IPS-15b (cell line): ENCODE measurements around the gene FOCAD.

ENCODE experiments used
- H3K27me3 ChIP-seq: one replicate; pipeline ENCODE4 v1.6.1; 2013; ENCODE audit warnings: low read length; ENCODE audit not compliant: control insufficient read depth, insufficient read depth
- H3K36me3 ChIP-seq: one replicate; pipeline ENCODE4 v1.6.1; 2013; ENCODE audit warnings: low read length; ENCODE audit not compliant: control insufficient read depth, insufficient read depth
- H3K4me1 ChIP-seq: one replicate; pipeline ENCODE4 v1.6.1; 2013; ENCODE audit warnings: mild to moderate bottlenecking, low read length; ENCODE audit not compliant: control insufficient read depth, insufficient read depth
- H3K4me3 ChIP-seq: one replicate; pipeline ENCODE4 v1.5.1; 2013; ENCODE audit warnings: low read depth, low read length
- H3K9ac ChIP-seq: one replicate; pipeline ENCODE4 v1.6.1; 2013; ENCODE audit warnings: low read depth, mild to moderate bottlenecking, low read length
- H3K9me3 ChIP-seq: one replicate; pipeline ENCODE4 v1.6.1; 2013; ENCODE audit warnings: mild to moderate bottlenecking, low read length; ENCODE audit not compliant: control insufficient read depth, insufficient read depth

The FOCAD gene

DNA sequence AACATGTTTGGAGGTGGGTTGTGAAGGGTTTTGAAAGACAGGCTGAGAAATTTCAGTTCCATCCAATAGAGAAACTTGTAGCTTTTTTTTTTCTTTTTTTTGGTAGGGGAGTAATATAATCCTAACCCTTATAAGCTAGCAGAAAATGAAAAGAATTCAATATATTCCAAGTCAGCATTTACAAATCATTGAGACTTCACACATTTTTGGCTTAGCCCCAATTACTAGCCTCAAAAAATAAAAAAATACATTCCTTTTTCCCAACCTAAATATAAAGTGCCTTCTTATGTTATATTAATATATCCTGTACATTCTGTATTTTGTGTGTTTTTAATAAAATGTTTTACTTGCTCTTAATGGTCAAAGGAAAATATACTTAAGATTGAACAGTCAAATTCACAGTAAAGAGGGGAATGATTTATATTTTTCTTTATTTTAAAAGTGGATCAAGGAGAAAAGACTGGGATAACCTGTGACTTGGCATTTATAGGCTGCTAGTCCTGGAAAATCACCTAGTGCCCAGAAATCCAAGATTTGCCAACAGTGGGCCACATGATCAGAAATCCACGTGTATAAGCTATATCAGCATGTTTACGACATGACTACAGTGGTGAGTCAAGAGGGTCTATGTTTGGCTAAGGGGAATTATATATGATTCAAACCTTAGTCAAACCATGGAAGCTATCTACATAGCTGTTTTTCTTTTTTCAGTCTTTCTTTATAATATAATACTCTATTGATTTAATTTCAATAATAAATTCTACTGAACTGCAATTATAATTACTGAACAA, 332.8 kb downstream of the FOCAD start:
- Histone ChIP-seq H3K36me3 (no peaks in the 10 kb centered on the region), H3K9ac (no peak overlapping the region), H3K4me1 (peaks cover 12% of the 10 kb centered on the region), H3K4me3 (no peak overlapping the region), H3K9me3 (no peaks in the 10 kb centered on the region), H3K27me3 (no peaks in the 10 kb centered on the region)

DNA sequence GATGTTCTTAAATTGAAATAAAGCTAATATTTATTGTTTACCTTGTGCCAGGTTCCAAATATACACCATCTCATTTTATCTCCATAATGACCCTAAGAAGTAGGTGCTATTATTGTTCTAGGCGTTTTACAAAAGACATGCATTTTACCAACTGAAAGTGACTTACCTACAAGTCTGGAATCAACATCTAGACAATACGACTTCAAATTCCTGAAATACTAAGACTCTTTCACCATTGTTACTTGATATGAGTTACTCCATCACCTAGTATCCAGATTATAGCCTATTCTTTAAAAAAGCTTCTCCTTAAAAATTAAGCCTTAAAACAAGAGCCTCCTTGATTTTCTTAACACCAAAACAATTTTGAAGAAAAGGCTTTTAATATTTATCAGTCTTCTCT, 334.1 kb downstream of the FOCAD start:
- Histone ChIP-seq H3K4me1 (peaks cover 12% of the 10 kb centered on the region), H3K36me3 (no peaks in the 10 kb centered on the region), H3K9me3 (no peaks in the 10 kb centered on the region)

DNA sequence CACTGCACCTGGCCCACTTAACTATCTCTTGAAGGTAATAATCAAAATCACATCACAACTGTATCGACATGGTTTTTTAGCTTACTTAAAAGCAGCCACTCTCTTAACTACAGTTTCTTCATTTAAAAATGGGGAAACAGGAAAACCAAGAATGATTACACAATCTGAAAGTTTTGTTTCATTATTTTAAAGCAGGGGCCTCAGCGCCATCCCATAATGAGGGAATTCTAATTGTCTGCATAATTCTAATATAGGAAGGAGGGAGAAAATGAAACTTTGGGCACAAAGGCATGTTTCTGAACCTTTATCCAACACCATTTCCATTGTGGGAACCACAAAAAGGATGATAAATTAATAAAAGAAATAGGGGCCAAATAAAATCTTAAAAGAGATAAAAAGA, 339.8 kb downstream of the FOCAD start:
- Histone ChIP-seq H3K36me3 (no peaks in the 10 kb centered on the region), H3K9ac (no peak overlapping the region), H3K4me3 (no peak overlapping the region), H3K9me3 (no peaks in the 10 kb centered on the region), H3K27me3 (no peaks in the 10 kb centered on the region), H3K4me1 (no peaks in the 10 kb centered on the region)

More for the DNA sequence above, 334.1 kb downstream of the FOCAD start:
- H3K9ac ChIP-seq, result no peak overlapping the region
- H3K4me3 ChIP-seq, result no peak overlapping the region
- no peaks in the 10 kb centered on the region for H3K27me3 ChIP-seq

DNA sequence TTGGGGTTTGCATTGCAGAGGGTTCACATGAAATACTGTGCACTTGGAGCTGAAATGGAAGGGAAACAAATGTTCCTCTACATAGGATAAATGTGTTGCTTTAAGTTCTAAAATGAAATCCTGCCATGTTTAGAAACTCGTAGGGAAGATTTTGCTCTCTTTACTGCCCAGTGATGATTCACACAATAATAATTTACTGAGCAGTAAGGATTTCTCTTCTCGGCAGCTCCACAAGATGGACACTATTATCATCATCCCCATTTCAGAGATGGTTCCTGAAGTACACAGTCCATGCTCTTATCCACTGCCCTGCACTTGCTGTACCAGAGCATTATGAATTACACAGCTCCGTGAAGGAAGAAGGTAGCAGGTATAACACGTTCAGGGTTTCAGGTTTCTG, 343.2 kb downstream of the FOCAD start:
- no peak overlapping the region for H3K9ac ChIP-seq
- no peaks in the 10 kb centered on the region for H3K9me3 ChIP-seq
- no peaks in the 10 kb centered on the region for H3K27me3 ChIP-seq
- no peak overlapping the region for H3K4me3 ChIP-seq
- H3K4me1 ChIP-seq, result peaks cover 4% of the 10 kb centered on the region
- H3K36me3 ChIP-seq, result no peaks in the 10 kb centered on the region

DNA sequence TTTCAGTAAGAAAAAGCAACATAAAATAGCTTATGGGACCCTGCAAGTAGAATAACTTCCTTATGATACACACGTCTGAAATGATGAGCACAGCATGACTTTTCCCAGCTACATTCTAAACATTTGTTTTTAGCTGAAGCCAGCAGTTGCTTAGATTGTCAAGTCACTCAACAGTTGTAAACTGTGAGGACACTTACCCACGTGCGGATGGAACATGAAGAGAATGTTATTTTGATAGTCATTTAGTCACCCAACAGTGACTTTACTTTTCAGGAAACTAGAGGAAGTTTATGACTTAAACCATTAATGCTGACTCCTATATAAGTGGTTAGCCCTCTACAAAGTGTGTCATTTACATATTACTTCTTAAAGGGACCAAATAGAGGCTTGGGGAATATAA, 344.4 kb downstream of the FOCAD start:
- Histone ChIP-seq H3K9ac (no peak overlapping the region), H3K9me3 (no peaks in the 10 kb centered on the region), H3K4me1 (peaks cover 4% of the 10 kb centered on the region), H3K27me3 (no peaks in the 10 kb centered on the region), H3K36me3 (no peaks in the 10 kb centered on the region), H3K4me3 (no peak overlapping the region)

DNA sequence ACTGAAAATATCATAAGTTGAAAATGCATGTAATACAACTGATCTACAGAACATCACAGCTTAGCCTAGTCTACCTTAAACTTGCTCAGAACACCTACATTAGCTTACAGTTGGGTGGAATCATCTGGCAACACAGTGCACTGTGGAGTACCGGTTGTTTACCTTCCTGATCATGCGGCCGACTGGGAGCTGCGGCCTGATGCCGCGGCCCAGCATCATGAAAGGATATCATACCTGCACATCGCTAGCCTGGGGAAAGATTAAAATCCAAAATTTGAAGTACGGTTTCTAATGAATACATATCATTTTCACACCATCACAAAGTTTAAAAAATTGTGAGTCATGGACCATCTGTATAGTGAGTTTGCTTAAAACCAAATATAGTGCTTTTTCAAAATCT, 345.6 kb downstream of the FOCAD start:
- Histone ChIP-seq H3K36me3 (no peaks in the 10 kb centered on the region), H3K27me3 (no peaks in the 10 kb centered on the region)

DNA sequence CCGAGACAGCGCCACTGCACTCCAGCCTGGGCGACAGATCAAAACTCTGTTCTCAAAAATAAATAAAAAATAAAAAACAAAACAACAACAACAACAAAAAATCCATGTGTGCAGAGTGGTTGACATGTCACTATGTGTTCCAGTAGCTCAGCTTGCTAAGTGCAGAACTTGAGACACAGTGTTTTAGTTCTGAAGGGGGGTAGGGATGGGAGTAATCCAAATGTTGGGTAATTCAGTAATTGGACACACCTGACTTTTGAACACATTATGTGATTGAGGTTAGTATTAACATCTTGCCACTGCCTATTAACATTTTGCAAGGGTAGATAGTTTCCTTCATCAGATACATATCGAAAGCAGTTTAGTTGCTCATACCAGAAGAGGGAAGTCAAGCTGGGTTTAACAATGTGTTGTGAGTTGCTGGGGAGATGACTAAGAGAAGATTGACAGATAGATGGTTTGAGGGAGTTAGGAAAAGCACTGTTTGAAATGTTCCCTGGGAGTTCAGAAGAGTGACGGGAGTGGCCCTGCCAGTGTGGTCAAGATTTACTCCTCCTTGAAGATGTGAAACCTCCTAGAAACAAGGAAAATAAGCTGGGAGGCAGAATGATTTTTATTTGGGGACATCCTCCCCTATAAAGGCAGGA, 346.5 kb downstream of the FOCAD start:
- Histone ChIP-seq H3K4me1 (peaks cover 4% of the 10 kb centered on the region), H3K9ac (peak overlapping the region; percentile 37), H3K27me3 (no peaks in the 10 kb centered on the region), H3K36me3 (no peaks in the 10 kb centered on the region), H3K9me3 (no peaks in the 10 kb centered on the region), H3K4me3 (peak overlapping the region; percentile 65)

More for the DNA sequence above, 345.6 kb downstream of the FOCAD start:
- H3K4me3 ChIP-seq, result no peak overlapping the region
- no peak overlapping the region for H3K9ac ChIP-seq
- peaks cover 4% of the 10 kb centered on the region for H3K4me1 ChIP-seq
- no peaks in the 10 kb centered on the region for H3K9me3 ChIP-seq

DNA sequence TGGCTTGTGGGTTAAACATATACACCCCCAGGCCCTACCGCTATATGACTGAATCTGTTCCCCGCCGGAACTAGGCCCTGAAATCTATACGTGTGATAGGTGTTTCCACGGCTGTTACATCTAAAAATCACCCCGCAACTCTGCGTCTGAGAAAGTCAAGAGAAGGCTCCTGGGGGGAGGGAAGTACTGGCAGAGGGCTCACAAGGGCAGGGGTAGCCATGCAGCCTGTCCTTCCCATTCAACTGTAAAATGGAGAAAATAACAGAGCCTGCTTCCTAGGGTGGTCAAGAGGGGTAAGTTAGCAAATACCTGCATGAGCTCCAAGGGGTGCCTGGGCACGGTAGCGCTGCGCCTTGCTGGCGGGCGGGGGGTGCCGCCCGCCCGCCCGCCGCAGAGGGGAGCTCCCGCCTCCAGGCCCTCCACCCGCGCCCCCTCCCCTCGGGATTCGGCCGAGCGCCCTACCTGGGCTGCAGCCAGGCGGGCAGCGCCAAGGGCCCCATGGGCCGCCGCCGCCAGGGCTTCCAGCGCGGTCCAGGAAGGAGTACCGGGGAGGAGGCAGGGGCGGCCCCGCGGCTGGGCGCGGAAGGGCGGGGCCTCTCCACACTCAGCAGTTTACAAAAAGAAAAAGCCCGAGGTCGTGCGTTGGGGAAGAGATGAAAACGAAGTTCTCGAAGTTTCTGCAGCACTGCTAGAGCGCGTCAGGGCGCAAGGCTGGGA, 347.2 kb downstream of the FOCAD start, which contains the start of gene HACD4:
HACD4 (minus strand) TSS at position 550 of the 717 bp plus-strand sequence; CDS start at position 500, 50 bp downstream.
- peak within 1 kb of the TSS; percentile 65 for H3K4me3 ChIP-seq
- no peaks in the 10 kb centered on the region for H3K36me3 ChIP-seq
- H3K27me3 ChIP-seq, result no peaks in the 10 kb centered on the region
- peak within 1 kb of the TSS; percentile 37 for H3K9ac ChIP-seq
- peaks cover 4% of the 10 kb centered on the region for H3K4me1 ChIP-seq
- H3K9me3 ChIP-seq, result no peaks in the 10 kb centered on the region

DNA sequence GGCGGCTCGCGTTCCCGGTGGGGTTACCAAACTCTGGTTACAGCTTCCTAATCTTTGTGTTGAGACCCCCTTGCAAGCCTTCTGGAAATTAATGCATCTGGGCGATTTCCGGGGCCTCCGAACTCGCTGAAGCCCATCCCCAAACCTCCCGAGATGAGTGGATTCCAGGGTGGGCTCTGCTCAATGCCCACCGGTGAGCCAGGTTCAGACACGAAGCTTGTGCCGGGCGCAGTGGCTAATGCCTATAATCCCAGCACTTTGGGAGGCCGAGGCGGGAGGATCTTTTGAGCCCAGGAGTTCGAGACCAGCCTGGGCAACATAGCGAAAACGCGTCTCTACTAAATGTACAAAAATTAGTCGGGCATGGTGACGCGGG, 347.7 kb downstream of the FOCAD start:
- Histone ChIP-seq H3K4me1 (peaks cover 7% of the 10 kb centered on the region), H3K9ac (peak overlapping the region; percentile 37), H3K27me3 (no peaks in the 10 kb centered on the region), H3K4me3 (peak overlapping the region; percentile 65), H3K36me3 (no peaks in the 10 kb centered on the region), H3K9me3 (no peaks in the 10 kb centered on the region)

DNA sequence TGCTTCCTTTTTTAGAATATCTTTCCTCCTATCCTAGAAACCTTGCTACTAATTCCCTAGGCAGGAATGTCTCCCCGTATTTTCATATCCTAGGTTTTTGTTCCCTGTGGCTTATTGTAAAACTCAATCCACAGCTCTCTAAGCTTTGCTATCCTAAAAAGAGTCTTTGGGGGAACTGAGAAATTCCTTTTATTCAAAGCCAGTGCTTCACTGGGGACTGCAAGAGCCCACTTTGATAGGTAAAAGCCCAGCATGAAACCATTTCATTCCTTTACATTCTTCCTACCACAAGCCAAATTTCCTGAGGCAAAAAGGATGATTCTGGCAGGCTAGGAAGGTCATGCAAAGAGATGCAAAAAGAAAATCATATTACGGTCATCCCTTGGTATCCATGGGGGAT, 353.2 kb downstream of the FOCAD start:
- no peak overlapping the region for H3K4me3 ChIP-seq
- H3K36me3 ChIP-seq, result no peaks in the 10 kb centered on the region
- no peaks in the 10 kb centered on the region for H3K27me3 ChIP-seq
- H3K9ac ChIP-seq, result no peak overlapping the region
- peaks cover 5% of the 10 kb centered on the region for H3K4me1 ChIP-seq
- H3K9me3 ChIP-seq, result no peaks in the 10 kb centered on the region

DNA sequence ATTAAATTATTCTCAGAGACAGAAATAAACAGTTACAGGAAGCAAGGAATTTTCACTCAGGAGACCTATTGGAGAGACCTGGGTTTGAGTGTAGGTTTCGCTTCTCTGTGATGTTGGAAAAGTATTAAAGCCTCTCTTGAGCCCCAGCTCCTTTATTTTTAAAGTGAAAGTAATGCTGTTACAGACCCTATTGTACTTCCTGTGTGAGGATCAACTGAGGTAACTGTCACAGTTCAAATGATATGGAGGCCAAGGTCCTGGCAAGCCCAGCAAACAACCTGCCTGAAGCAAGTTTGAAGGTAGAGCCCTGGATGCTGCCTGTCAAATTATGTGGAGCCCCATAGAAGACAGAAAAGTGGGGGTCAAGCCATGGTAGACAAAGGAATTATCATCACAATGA, 355.2 kb downstream of the FOCAD start:
- Histone ChIP-seq H3K4me1 (peaks cover 5% of the 10 kb centered on the region), H3K36me3 (no peaks in the 10 kb centered on the region), H3K9ac (no peak overlapping the region), H3K27me3 (no peaks in the 10 kb centered on the region), H3K9me3 (no peaks in the 10 kb centered on the region), H3K4me3 (no peak overlapping the region)
